Activated CD8-positive, alpha-beta memory T cell treated with anti-CD3 and anti-CD28 coated beads for 4 hours (primary cell): Measurements from ENCODE around the gene PAH.

Source experiments
- DNase-seq, 2 donors: peaks; one replicate each; pipeline ENCODE4 v3.0.0-alpha.2; 2020; ENCODE audit warnings: low read depth in 2 of 2

The PAH gene

DNA sequence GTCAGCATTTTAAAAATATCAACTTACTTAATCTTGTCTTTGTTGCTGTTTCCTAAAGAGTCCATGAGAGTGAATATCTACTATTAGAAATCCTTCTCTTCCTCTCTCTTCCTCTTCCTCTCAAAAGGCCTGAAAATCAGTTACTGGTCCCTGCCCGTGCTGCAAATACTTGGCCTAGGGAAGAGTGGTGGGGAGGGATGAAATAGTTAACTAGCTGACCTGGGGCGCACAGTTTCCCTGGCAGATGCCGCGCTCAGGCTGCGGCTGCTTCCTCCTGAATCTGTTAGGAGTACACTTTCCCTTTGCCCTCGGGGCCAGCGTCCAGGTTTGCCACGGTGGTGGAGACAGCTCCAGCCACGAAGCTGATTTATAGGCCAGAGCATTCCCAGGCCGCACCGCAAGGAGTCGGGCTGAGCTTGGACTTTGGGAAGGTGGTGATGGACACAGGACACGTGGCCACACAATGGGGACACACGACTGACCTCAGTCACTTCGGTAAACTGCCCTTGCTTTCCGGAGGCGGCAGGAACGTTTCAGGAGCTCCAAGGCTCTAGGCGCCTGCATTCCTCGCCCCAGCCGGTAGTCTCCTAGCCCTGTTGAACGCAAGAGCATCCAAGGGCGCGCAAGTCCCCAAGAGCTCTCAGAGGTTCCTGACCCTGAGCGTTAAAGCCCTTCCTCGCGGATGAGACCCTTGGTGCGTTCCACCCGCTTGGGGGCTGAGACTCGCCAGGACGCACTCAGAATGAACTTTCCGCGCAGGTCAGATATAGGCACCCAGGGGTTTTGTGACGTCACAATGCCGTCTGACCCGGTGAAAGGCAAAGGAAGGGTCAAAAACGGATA, 33.3 kb upstream of the PAH start:
- no peak for DNase-seq

DNA sequence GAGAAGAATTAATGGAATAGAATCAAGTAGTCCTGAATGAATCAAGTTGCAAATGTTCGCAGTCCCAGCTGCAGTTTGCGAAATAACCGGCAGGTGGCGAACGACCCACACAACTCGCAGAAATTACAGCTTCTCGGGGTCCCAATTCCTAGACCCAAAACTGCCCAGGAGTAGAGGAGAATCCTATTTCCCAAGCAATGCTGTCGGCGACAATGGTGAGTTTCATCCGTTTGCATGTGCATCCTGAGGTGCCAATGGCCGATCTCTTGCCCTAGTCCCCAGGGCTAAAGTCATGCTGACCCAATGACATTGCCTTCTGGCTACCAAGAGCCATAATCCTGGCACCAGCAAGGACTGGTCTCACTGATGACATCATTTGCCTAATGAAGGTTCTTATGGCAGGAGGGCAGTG, 31.9 kb upstream of the PAH start:
- DNase-seq: peak in 1 of 2 donors; percentile 20

DNA sequence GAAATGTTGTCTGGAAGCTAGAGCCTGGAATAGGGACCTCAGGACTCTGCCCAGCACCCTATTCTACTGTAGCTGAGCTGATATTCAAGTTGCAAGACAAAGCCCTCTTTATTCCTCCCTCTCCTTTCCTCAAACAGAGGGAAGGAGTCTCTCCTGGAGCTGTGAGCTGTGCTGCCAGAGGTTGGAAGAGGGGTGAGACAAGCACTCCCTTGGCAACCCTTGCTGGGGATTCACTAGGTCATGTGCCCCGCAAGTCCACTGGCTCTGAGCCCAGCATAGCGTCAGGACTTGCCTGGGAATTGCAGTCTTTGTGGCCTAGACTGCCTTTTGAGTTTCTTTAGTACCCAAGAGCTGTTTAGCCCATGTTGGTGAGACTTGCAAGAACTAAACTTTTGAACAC, 29.0 kb upstream of the PAH start:
- no peak for DNase-seq

DNA sequence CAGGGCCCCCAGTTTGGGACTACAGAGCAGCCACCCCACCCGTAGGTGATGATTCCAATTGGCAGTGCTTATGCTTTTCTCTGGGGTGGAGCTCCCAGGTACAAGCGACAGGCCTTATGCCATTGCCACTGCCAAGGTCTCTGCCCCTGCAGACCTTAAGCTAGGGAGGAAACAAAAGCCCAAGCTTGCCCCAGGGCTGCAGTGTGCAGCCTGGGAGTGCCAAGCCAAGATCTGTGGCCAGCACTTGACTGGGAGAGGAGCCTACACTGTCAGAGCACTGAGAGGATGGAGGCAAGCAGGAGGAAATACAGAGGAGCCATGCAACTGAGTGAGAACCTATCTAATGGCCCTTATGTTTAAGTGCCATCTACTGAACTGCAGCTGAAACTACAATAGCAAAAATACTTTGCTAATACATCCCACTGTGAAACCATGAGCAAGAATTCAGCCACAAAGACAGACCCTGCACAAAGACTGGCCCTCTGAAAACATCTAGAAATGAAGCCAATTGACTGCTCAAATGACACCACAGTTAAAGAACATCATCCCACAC, 22.7 kb upstream of the PAH start:
- DNase-seq: no peak

DNA sequence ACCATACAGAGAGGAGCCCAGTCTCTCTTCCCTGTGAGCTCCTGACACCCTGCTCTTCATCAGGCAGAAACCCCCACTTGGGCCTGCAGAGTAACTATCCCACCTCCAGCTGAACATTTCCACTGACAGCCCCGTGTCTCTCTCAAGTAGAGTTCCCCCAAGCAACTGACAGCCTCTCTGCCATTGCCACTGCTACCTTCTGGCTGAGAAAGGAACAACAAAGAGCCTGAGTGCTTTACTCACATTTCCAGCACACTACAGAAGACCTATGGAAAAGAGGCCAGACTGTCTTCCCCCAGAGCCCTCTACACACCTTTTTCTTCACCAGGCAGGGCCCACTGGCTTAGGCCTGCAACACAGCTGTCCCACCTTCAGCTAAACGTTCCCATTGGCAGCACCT, 22.0 kb upstream of the PAH start:
- no peak for DNase-seq

DNA sequence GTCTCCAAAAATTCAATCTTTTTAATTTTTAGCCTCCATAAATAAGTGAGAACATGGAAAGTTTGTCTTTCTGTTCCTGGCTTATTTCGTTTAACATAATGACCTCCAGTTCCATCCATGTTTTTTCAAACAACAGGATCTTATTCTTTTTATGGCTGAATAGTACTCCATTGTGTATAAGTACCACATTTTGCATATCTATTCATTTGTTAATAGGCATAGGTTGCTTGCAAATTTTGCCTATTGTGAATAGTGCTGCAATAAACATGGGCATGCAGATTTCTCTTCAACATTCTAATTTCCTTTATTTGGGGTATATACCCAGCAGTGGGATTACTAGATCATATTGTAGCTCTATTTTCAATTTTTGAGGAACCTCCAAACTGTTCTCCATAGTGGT, 16.1 kb upstream of the PAH start:
- no peak for DNase-seq

DNA sequence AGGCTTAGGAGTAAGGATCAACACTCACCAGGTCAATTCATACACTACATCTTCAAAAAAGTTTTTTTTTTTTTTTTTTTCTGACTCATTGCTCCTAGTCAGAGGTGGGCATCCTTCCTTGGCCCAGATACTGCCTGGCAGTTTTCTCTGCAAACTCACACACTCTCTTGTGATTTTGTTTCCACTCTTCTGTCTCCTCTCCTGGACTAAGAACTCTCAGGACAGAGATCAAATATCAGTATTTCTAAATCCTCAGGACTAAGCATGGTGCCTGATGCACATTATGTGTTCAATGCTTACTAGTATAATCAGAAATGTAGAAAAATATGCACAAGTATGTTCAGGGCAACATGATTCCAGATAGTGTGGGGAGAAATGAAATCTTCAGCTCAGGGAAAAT, 10.2 kb upstream of the PAH start:
- DNase-seq: no peak

DNA sequence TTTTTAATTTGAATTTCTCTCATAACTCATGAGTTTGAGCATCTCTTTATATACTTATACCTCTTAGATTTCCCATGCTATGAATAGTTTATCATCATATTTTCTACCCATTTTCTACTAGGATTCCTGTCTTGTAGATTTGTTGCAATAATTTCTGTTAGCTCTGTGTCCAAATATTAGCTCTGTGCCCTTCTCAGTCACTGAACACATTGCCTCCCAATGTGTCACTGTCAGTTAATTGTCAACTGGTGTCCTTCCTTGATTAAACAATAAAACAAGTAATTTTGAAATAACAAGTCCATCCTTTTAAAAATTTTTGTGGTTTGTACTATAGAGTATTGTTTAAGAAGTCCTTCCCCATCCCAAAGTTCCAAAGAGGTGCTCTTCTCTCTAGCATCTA, 4.2 kb upstream of the PAH start:
- no peak for DNase-seq

DNA sequence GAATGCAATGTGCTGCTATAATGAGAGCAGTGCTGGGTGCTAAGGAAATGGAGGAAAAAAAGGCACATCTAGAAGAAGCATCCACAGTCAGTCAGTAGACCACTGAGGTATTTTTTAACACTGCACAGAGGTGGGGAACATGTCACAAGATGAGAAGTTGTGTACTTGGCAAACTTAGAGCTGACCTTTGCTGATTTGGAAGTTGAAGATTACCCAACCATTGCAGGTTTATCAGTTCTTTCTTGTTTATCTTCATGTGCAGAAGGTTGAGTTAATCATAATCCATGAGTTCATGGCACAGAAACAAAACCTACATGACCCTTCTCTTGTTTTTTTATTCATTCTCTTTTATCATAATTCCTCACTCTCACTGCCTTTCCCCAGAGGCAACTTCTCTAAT, 3.2 kb upstream of the PAH start:
- DNase-seq: no peak

DNA sequence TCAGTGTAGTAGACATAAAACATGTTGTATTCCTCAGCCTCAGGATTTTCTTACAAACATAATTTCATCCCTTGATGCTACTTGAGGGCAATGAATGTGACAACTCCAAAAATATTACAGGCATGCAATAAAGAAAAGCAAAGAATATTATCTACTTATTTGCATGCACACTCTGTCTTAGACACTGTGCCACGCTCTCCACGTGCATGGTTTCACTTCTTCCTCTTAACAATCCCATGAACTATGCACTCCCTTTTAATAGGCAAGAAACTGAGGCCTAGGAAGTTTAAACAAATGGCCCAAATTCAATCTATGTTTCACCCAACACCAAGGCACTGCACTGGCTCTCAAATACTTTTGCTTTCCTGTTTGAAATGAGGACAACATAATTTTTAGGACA, 1.8 kb upstream of the PAH start:
- no peak for DNase-seq

DNA sequence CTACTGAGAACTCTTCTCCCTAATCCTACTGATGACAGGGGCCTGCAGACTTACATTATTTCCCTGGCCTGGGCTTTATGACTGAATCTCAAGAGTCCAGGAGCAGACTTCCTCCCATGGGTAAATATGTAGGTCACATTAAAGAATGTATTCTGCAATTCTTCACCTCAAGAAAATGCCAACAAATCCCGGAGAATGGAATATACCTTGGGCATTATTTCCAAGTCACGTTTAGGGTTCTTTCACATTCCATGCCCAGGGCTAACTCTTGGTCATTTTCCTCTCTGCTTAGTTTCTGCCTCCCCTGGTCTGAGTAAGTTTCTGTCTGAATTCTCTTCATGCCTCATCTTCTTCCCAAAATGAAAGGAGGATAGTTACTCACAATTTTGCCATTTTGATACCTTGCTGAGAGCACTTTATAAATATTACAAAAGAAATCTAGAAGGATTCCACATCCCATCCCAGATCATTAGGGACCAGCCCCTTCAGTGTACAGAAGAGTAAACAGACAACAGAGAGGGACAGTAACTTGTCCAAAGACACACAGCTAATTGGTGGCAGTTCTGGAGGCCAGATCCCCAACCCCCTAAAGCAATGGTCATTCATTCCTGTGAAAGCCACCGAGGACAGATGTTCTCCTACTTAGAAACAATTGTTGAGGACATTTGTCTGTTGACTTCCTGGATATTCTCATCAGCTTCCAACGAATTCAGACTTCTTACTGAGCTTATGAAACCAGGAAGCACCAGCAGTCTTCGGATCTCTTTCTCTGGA, 605 bp downstream of the PAH start:
- DNase-seq: no peak

DNA sequence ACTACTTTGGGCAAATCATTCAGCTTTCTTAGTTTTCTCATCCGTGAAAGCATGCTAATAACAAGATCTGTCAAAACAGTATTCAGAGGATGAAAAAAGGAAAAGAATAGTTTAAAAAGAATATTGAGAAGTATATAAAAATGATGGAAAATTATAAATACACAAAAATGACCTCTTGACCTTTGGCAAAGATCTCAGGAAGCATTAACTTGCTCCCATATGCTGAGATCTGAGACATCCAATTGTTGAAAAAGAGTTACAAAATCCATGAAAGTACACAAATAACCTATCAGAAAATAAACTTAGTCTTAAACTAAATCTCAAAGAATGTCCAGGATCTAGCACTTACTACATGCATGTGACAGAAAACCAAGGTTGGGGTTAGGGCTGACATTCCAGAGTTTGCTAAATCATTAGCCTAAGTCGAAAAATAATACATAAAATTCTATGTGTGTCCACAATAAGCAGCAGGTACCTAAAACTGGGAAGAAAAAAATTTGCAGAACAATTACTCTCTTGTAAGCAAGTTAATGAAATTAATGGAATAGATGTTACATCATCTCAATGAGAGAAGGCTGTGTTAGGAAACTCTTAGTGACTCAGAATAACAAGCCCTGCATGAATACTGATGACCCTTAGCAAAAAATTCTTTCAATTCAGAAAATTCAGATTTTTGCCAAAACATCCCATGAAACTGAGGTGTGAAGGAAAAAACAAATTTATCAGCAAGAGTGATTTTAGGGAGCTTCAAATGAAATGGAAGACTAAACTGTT, 3.4 kb downstream of the PAH start:
- DNase-seq: no peak

DNA sequence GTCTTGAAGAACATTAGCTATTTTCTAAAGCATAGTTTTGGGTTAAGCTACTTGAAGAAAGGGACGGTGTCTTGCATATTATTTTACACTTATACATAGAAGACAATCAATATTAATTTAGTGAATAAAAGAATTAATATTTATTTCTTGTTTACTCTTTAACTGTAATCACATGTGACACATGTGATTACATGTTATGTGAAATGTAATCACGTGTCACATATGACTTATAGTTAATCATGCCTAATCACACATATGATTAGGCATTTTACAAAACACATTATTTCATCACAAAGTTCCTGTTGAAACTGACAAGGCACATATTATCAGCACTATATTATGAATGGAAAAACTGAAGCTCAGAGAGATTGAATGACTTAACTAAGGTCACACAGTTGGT, 4.8 kb downstream of the PAH start:
- DNase-seq: no peak

DNA sequence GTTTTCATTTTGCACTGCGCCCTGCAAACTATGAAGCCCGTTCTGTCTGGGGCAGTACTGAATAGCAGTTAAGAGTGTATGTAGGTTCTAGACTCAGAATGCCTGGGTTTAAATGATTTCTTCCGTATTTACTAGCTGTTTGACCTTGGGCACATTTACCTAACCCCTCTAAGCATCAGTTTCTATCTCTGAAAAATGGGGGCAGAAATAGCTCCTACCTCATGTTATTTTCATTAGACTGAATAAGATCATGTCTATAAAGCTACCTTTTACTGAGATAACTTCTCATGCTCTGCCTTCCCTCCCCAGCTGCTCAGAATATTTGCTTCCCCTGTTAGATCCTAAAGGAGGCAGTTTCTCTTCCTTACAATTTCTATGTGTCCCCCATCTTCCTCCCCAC, 5.7 kb downstream of the PAH start:
- DNase-seq: no peak

DNA sequence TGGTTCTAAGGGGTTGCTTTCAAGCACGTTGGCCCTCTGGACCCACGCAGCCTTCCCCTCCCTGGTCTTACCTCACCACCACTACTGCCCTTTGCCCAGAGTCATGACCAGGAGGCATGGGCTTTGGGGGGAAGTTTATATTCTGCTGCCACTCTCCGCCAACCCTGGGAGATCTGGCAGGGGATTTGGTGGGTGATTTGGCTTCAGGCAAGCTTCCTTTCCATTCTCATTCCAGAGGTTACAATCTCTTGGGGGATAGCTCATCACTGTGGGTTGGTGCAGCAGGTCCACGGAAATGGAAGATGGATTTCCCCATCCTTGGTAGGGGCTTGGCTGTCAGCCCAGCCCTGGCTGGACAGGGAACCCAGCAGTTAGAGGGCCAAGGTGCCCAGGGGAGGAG, 6.3 kb downstream of the PAH start:
- DNase-seq: no peak

DNA sequence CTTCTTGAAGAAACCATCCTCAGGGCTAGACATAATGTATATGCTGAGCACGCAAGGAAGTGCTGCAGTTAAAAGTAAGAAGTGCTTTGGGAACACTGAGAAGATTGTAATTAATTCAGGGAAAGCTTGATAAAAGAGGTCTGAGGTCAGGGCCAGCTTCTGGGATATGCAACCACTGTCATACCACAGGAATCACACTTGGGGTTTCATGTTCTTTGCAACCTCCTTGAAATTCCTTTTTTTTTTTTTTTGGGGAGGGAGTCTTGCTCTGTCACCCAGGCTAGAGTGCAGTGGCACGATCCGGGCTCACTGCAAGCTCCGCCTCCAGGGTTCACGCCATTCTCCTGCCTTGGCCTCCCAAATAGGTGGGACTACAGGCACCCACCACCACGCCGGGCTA, 6.9 kb downstream of the PAH start:
- no peak for DNase-seq

DNA sequence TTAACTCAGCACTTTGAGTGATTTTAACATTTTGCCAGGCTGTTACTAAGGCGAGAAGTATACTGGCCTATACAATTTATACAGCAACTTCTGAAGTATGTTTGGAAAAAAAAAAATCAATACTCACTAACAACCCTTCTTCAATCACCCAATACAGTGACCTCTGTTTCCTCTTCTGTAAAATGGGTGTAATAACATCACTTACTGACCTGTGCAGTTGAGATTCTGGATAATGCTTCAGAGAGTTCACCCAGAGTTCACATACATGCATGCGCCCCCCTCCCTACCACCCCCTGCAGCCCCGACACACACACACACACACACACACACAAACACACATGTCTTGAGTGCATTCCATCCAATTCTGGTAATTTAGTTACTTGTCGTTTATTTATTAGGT, 9.1 kb downstream of the PAH start:
- DNase-seq: no peak

DNA sequence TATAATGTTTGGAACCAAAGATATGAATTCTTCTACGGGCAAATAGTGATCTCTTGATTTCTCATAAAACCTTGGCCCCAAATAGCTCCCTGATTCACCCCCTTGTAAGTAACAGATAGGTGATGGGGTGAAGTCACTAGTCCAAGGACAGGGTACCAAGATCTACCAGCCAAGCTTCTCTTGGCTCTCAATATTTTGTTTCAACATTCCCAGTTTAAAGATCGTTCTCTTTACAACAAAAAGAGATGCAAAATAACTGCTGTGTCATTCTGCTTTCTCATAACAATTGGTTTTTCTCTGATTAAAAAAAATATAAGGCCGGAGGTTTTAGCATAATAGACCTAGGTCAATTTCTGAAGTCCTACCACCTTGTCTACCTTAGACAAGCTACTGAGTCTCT, 11.8 kb downstream of the PAH start:
- DNase-seq: no peak

DNA sequence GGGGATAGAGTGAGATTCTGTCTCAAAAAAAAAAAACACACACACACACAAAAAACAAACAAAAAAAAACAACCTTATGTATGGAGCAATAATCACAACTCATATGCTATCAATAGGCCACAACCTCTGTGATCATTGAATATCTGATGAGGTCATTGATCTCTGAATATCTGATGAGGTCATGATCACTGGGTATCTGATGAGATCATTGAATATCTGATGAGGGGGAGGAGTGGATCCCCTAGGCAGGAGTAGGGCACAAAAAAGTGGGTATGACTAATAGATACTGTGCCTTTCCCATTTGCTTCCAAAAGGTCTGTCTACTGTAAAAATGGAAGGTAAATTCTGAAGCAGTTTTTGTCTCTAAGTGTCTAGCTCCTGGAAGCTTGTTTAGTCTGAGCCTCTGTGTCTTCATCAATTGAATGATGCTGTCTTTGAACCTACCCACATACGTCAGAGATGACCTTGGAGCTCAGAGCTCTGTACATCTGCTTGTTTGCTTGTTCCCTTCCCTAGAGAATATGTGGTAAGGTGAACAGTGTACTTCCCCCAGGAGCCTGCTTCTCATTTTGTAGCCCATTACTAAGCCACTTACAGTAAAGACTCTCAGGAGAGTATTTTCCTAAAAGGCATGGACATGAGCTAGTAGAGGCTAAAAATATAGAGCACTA, 13.6 kb downstream of the PAH start:
- DNase-seq: no peak

DNA sequence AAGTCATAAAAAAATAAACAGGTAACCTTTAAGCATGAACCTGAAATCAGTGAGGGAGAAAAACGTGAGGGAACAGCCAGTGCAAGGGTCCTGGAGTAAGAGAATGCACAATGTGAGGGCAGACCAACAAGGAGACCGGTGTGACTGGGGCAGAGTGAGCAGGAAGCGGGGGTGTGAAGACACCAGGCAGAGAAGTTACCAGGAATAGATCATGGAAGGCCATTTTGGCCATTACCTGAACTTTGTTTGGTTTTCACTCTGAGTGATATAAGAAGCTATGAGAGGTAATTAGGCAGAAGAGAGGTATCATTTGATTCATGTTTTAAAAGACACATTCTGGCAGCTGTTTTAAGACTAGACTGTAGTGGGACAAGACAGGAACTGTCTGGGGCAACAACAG, 15.0 kb downstream of the PAH start:
- no peak for DNase-seq

DNA sequence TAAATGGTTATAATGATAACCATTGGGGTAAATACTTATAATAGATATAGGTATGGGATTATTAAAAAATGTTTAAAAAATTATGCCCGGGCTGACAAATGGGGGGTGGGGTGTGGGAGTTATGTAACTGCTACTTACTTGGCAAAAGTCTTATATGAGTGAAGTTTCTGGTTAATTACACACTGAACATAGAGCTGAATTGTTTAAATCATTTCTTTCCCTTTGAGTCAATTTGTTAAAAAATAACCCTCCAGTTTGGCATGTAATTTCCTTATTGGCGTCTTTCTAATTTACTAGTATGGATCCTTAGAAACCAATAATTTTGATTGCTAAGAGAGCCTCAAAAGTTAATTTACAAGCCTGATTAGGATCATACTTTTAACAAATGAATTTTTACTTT, 16.7 kb downstream of the PAH start:
- DNase-seq: no peak

DNA sequence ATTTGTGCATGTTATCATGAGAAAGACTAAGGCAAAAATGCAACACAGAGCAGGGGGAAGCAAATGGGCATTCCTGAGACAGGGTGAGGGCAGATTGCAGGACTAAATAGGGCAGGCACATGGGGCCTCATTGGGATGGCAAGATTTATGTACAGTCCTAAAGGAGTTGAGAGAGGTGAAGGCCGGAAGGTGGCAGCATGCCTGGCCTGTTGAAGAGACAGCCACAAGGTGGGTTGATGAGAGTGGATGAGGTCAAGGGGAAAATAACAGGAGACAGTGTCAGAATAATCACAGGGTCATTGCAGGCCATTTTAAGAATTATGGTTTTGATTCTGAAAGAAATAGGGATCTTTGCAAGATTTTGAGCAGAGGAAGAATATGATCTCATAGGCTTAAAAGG, 21.0 kb downstream of the PAH start:
- no peak for DNase-seq
